Trophoblast cell (in vitro differentiated cells and primary cell): ENCODE data around the gene SORCS1.

Source experiments
- DNase-seq, 2 donors: peaks; one replicate each; pipeline ENCODE4 v3.0.0-alpha.2; 2016
- H2AFZ ChIP-seq: 2 replicates; pipeline ENCODE4 v1.6.1; 2013; ENCODE audit warnings: low read length, moderate library complexity, mild to moderate bottlenecking; ENCODE audit not compliant: insufficient read depth, poor library complexity
- H2AK5ac ChIP-seq: 2 replicates; pipeline ENCODE4 v1.6.1; 2013; ENCODE audit warnings: mild to moderate bottlenecking, low read length
- H2BK120ac ChIP-seq: 2 replicates; pipeline ENCODE4 v1.6.1; 2013; ENCODE audit warnings: low read length, mild to moderate bottlenecking, moderate library complexity; ENCODE audit not compliant: insufficient read depth, poor library complexity
- H2BK12ac ChIP-seq: 2 replicates; pipeline ENCODE4 v1.6.1; 2013; ENCODE audit warnings: mild to moderate bottlenecking, low read length, moderate library complexity
- H2BK5ac ChIP-seq: 2 replicates; pipeline ENCODE4 v1.6.1; 2013; ENCODE audit warnings: low read length, low read depth, moderate library complexity, mild to moderate bottlenecking; ENCODE audit not compliant: poor library complexity
- H3K14ac ChIP-seq: 2 replicates; pipeline ENCODE4 v1.6.1; 2013; ENCODE audit warnings: mild to moderate bottlenecking, low read length
- H3K18ac ChIP-seq: 2 replicates; pipeline ENCODE4 v1.6.1; 2013; ENCODE audit warnings: mild to moderate bottlenecking, low read length
- H3K23ac ChIP-seq: 2 replicates; pipeline ENCODE4 v1.6.1; 2013; ENCODE audit warnings: low read length
- H3K27ac ChIP-seq: 2 replicates; pipeline ENCODE4 v1.5.1; 2013; ENCODE audit warnings: low read depth, mild to moderate bottlenecking, inconsistent platforms, low read length, moderate library complexity
- H3K27me3 ChIP-seq: 2 replicates; pipeline ENCODE4 v1.6.1; 2013; ENCODE audit warnings: inconsistent platforms, mild to moderate bottlenecking, low read length, moderate library complexity; ENCODE audit not compliant: insufficient read depth
- H3K36me3 ChIP-seq, 2 experiments: 1 replicate in 1 of 2; 2 replicates in 1 of 2; pipeline ENCODE4 v1.6.1; 2013; ENCODE audit warnings: low read length in 2 of 2, mild to moderate bottlenecking in 2 of 2, moderate library complexity in 1 of 2; ENCODE audit not compliant: insufficient read depth in 2 of 2, control insufficient read depth in 1 of 2
- H3K4ac ChIP-seq: 2 replicates; pipeline ENCODE4 v1.6.1; 2013; ENCODE audit warnings: low read depth, mild to moderate bottlenecking, low read length, moderate library complexity
- H3K4me1 ChIP-seq, 2 experiments: 1 replicate in 1 of 2; 2 replicates in 1 of 2; pipeline ENCODE4 v1.6.1; 2013; ENCODE audit warnings: low read length in 2 of 2, mild to moderate bottlenecking in 2 of 2, moderate library complexity in 1 of 2; ENCODE audit not compliant: insufficient read depth in 2 of 2, control insufficient read depth in 1 of 2
- H3K4me2 ChIP-seq: 2 replicates; pipeline ENCODE4 v1.6.1; 2013; ENCODE audit warnings: inconsistent platforms, mild to moderate bottlenecking, low read length, moderate library complexity
- H3K4me3 ChIP-seq: 2 replicates; pipeline ENCODE4 v1.5.1; 2013; ENCODE audit warnings: mild to moderate bottlenecking, low read depth, low read length, inconsistent platforms
- H3K79me1 ChIP-seq: one replicate; pipeline ENCODE4 v1.6.1; 2013; ENCODE audit warnings: low read length
- H3K79me2 ChIP-seq: 2 replicates; pipeline ENCODE4 v1.6.1; 2013; ENCODE audit warnings: low read length, mild to moderate bottlenecking; ENCODE audit not compliant: control insufficient read depth, insufficient read depth, poor library complexity
- H3K9ac ChIP-seq: 2 replicates; pipeline ENCODE4 v1.6.1; 2013; ENCODE audit warnings: mild to moderate bottlenecking, low read length
- H3K9me3 ChIP-seq: 2 replicates; pipeline ENCODE4 v1.6.1; 2013; ENCODE audit warnings: low read depth, mild to moderate bottlenecking, control low read depth, inconsistent platforms, low read length; ENCODE audit not compliant: insufficient read depth
- H4K12ac ChIP-seq: 2 replicates; pipeline ENCODE4 v1.6.1; 2013; ENCODE audit warnings: low read depth, mild to moderate bottlenecking, low read length, moderate library complexity
- H4K8ac ChIP-seq: 2 replicates; pipeline ENCODE4 v1.6.1; 2013; ENCODE audit warnings: low read depth, mild to moderate bottlenecking, low read length, moderate library complexity
- H4K91ac ChIP-seq: one replicate; pipeline ENCODE4 v1.6.1; 2013; ENCODE audit warnings: low read depth, mild to moderate bottlenecking, low read length, moderate library complexity
- WGBS: extraction: QIAGEN DNeasy Blood & Tissue Kit; methylation state at CpG from one replicate; pipeline ENCODE4 v1.1.7; 2013; ENCODE audit warnings: missing lambda C conversion rate; ENCODE audit not compliant: insufficient read length, insufficient coverage; ENCODE audit errors: extremely low coverage; 5-methylcytosine and 5-hydroxymethylcytosine counted together

The SORCS1 gene

GRCh38 chr10:107064075-107064474 lies 100.4 kb downstream of the SORCS1 start:
- Histone ChIP-seq H3K36me3 (no peaks in the 10 kb centered on the region), H3K14ac (no peak overlapping the region), H4K12ac (no peak overlapping the region)

GRCh38 chr10:107059872-107060271 lies 104.6 kb downstream of the SORCS1 start:
- Histone ChIP-seq H2AFZ (no peak overlapping the region), H3K9me3 (no peaks in the 10 kb centered on the region), H3K27ac (no peak overlapping the region), H3K4me3 (no peak overlapping the region), H4K8ac (no peak overlapping the region), H4K12ac (no peak overlapping the region), H3K79me2 (no peaks in the 10 kb centered on the region), H3K18ac (no peak overlapping the region), H3K27me3 (no peaks in the 10 kb centered on the region), H2BK5ac (no peak overlapping the region), H2BK12ac (no peak overlapping the region), H3K14ac (no peak overlapping the region), H2BK120ac (no peak overlapping the region), H3K79me1 (no peaks in the 10 kb centered on the region), H3K9ac (no peak overlapping the region), H3K4me2 (no peak overlapping the region), H2AK5ac (no peak overlapping the region), H4K91ac (no peak overlapping the region), H3K23ac (no peak overlapping the region), H3K36me3 (no peaks in the 10 kb centered on the region), H3K4ac (no peak overlapping the region), H3K4me1 (no peaks in the 10 kb centered on the region)
- DNase-seq, result no peak
- WGBS, result no CpG with 5 or more reads among the region's 3 CpGs

More at GRCh38 chr10:107064075-107064474, 100.4 kb downstream of the SORCS1 start:
- Histone ChIP-seq H3K23ac (no peak overlapping the region), H3K9ac (no peak overlapping the region), H4K91ac (no peak overlapping the region), H3K27ac (no peak overlapping the region), H3K4me3 (no peak overlapping the region), H4K8ac (no peak overlapping the region), H3K4ac (no peak overlapping the region), H2AK5ac (no peak overlapping the region), H2AFZ (no peak overlapping the region), H3K27me3 (no peaks in the 10 kb centered on the region), H3K79me1 (no peaks in the 10 kb centered on the region), H2BK12ac (no peak overlapping the region), H3K4me1 (no peaks in the 10 kb centered on the region), H3K79me2 (no peaks in the 10 kb centered on the region), H3K4me2 (no peak overlapping the region), H2BK5ac (no peak overlapping the region), H2BK120ac (no peak overlapping the region), H3K9me3 (no peaks in the 10 kb centered on the region), H3K18ac (no peak overlapping the region)
- no CpG with 5 or more reads among the region's 5 CpGs for WGBS
- DNase-seq, result no peak

- Histone ChIP-seq H2BK120ac (no peak overlapping the region), H3K27me3 (no peaks in the 10 kb centered on the region), H4K8ac (no peak overlapping the region), H3K4me2 (no peak overlapping the region), H3K4me1 (no peaks in the 10 kb centered on the region), H3K4ac (no peak overlapping the region), H2BK5ac (no peak overlapping the region), H2AK5ac (no peak overlapping the region), H3K14ac (no peak overlapping the region), H3K23ac (no peak overlapping the region), H3K9ac (no peak overlapping the region), H3K36me3 (no peaks in the 10 kb centered on the region), H2AFZ (no peak overlapping the region), H3K18ac (no peak overlapping the region), H2BK12ac (no peak overlapping the region), H3K79me1 (no peaks in the 10 kb centered on the region), H3K79me2 (no peaks in the 10 kb centered on the region), H3K9me3 (no peaks in the 10 kb centered on the region), H3K27ac (no peak overlapping the region), H4K12ac (no peak overlapping the region), H3K4me3 (no peak overlapping the region), H4K91ac (no peak overlapping the region)
- WGBS, result no CpG with 5 or more reads among the region's 4 CpGs
- no peak for DNase-seq
Observed at GRCh38 chr10:107059068-107059804, 105.3 kb downstream of the SORCS1 start.

GRCh38 chr10:107058331-107058730 lies 106.2 kb downstream of the SORCS1 start:
- Histone ChIP-seq H2AFZ (no peak overlapping the region), H3K4me1 (no peaks in the 10 kb centered on the region), H2BK120ac (no peak overlapping the region), H4K8ac (no peak overlapping the region), H3K18ac (no peak overlapping the region), H3K79me2 (no peaks in the 10 kb centered on the region), H3K4me3 (no peak overlapping the region), H2BK5ac (no peak overlapping the region), H3K27ac (no peak overlapping the region), H4K12ac (no peak overlapping the region), H3K4me2 (no peak overlapping the region), H2AK5ac (no peak overlapping the region), H4K91ac (no peak overlapping the region), H3K9ac (no peak overlapping the region), H3K36me3 (no peaks in the 10 kb centered on the region), H3K14ac (no peak overlapping the region), H3K23ac (no peak overlapping the region), H3K9me3 (no peaks in the 10 kb centered on the region), H2BK12ac (no peak overlapping the region), H3K27me3 (no peaks in the 10 kb centered on the region), H3K4ac (no peak overlapping the region), H3K79me1 (no peaks in the 10 kb centered on the region)
- no CpG with 5 or more reads among the region's 2 CpGs for WGBS
- no peak for DNase-seq
